Left renal pelvis (tissue), 4 donors: ENCODE data around the gene ARHGEF10L. TPM values are rescaled to one million over a fixed set of nuclear protein-coding genes. Genes with fewer than 3 reads are reported as not detected.
"Not testable (repeated sequence)": the region's sequence is repeated elsewhere in the genome, so short reads cannot be mapped to it uniquely, and the experiment has no call there.

Source experiments
- DNase-seq, 4 donors: peaks; one replicate each; pipeline ENCODE4 v3.0.0-alpha.2; 2013; ENCODE audit warnings: low read depth in 4 of 4, low spot score in 3 of 4
- polyA plus RNA-seq, 4 donors: library from polyadenylated mRNA; unstranded; fragments of 120-200 nt; gene quantifications; one replicate each; pipeline ENCODE4 v1.2.1, GENCODE V29; 2013; ENCODE audit not compliant: insufficient read length in 4 of 4

The ARHGEF10L gene
- polyA plus RNA-seq, 4 donors = 15.4 to 62.3 (median 36.9) TPM

- no peak for DNase-seq
These were observed 186.5 kb downstream of the ARHGEF10L start for GRCh38 chr1:17725811-17726582.

- no peak for DNase-seq
These were observed 188.7 kb downstream of the ARHGEF10L start for GRCh38 chr1:17728123-17728712.

GRCh38 chr1:17729248-17729647 lies 189.8 kb downstream of the ARHGEF10L start:
- no peak for DNase-seq

DNA sequence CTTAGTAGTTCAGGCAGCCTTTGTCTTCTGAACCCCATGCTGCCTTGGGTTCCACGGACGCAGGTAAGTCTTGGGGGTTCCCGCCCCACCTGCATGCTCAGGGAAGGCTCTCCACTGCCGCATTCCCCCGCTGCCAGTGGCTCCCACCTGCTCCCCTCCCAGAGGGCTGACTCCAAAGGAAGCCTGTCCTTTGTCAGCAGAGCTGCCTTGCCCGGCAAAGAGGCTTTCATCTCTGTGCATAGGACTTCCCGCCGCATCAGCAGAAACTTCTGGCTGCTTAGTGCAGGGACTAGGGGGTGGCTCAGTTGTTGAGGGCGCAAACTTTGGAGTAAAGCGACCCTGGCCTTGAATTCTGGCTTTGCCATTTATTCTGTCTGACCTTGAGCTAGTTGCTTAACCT lies 190.4 kb downstream of the ARHGEF10L start:
- DNase-seq = no peak

GRCh38 chr1:17731460-17731859 lies 192.0 kb downstream of the ARHGEF10L start:
- no peak for DNase-seq

DNA sequence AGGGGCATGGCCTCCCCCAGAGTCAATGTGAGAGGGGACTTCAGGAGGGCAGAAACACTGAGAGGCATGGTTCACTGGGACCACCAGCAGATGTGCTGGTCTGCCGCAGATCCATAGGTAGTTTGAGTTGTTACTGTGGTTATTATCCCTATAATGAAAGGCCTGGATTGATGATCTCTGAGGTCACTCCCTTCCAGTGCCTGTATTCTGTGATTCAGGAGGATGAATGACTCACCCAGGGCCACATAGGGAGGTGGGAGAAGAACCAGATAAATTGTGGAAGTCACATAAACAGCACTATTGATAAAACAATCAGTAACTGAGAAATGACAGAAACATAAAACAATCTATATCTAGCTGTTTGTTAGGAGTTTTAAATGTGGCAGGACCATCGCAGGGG lies 193.0 kb downstream of the ARHGEF10L start:
- no peak for DNase-seq

GRCh38 chr1:17733661-17734060 lies 194.2 kb downstream of the ARHGEF10L start:
- no peak for DNase-seq

DNA sequence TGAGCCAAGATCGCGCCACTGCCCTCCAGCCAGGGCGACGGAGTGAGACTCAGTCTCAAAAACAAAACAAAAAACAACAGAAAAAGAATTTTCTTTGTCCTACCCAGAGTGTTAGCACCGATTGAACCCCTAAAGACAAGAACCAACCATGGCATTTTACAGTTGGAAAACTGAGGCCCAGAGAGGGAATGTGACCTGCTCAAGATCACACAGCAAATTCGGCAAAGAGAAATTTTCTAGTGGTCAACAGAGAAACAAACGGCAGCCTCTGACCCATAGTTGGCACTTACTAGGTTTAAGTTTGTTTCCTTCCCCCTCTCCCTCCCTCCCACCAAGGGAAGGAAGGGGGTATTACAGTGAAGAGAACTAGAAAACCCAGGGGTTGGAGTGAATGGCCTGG lies 195.1 kb downstream of the ARHGEF10L start:
- DNase-seq = no peak

- no peak for DNase-seq
These were observed 195.8 kb downstream of the ARHGEF10L start for GRCh38 chr1:17735348-17735747.

GRCh38 chr1:17735793-17736192 lies 196.3 kb downstream of the ARHGEF10L start:
- no peak for DNase-seq

DNA sequence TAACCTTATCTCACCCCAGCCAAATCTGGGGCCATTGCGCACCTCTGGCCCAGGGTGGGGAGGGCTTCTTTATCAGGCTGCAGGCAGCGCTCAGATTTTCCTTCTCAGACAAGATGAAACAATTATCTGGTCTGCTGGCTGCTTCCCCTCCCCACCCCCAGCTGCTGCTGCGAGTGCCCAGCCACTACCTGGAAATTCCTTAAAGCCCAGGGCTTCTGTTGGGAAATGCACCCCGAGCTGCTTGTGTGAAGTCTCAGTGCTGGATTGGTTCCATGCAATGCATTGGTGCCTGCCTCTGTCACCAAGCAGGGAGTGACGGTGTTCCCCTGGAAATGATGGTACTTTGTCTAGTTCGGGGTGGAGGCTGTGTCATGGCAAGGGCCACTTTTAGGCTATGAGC lies 197.1 kb downstream of the ARHGEF10L start:
- no peak for DNase-seq

DNA sequence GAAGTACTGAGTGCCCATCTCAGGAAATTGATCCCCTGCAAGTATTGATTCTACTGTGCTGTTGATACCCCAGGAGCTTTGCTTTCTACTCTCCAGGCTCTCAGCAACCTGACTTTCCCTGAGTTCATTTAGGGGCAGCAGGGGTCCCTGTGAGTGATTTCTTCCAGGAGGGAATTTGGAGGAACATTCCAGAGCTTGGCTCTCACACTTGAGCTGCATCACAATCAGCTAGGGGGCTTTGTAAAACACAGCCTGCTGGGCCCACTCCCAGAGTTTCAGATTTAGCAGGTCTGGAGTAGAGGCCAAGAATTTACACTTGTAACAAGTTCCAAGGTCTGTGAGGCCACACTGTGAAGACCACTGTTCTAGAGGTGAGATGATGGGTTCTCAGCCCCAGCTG lies 199.6 kb downstream of the ARHGEF10L start:
- no peak for DNase-seq

GRCh38 chr1:17741052-17741451 lies 201.6 kb downstream of the ARHGEF10L start:
- no peak for DNase-seq

DNA sequence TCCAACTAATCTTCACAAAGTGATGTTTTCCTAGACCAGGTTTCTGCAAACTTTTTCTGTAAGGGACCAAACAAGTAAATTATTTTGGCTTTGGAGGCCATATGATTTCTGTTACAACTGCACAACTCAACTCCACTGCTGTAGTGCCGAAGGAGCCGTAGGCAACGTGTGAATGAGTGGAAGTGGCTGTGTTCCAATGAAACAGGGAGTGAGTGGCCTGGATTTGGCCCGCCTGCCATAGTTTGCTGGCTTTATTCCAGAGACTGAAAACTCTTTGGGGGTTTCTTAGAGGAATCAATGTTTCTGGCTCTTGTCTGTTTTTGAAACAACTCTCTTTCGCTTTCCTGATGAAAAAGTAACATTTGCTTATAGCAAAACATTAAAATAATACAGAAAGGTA lies 203.1 kb downstream of the ARHGEF10L start:
- DNase-seq = no peak

DNA sequence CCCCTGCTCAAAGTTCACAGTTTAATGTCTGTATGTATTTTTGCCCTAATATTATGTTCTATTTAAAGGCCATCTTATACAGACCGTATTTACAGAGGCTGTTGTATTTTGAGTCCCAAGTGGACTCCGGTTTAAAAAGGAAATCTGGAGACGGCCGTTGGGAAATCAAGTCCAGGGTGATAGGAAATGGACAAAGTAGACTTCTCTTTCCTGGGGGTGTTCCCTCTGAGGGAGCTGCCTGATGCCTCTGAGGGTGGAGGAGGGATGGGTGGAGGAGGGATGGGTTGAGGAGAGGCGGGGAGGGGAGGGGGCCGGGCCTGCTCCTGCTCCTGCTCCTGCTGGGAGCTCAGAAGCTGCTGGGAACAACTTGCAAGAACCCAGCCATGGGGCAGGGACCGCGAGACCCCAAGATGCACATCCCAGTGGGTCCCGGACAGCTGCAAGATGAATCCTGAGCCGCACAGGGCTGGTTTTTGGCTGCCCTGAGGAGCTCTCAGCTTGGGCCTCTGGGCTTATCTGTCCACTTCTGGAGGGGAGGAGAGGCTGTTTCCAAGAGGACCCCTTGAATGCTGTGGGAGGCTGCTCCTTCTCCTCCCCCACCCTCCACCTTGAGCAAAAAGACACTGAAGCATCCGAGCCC lies 203.6 kb downstream of the ARHGEF10L start:
- no peak for DNase-seq

DNA sequence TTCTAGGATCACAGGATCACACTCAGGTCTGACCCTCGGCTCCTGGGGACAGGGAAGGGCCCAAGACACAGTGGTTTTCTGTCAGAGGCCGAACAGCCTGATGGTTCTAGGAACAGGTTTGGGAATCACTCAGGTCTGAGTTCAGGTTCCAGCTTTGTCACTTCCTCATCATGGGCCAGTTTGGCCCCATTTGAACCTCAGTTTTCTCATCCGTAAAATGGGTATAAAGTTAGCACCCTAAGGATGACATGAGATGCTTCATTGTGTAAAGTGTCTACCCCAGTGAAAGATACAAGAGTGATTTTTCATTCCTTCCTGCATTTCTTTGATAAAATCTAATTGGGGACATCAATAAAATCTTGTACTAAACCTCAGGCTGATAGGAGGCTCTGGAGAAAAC lies 204.4 kb downstream of the ARHGEF10L start:
- no peak for DNase-seq

GRCh38 chr1:17744666-17745478 lies 205.4 kb downstream of the ARHGEF10L start:
- no peak for DNase-seq

- DNase-seq = no peak
These were observed 206.0 kb downstream of the ARHGEF10L start for GRCh38 chr1:17745479-17745955.

DNA sequence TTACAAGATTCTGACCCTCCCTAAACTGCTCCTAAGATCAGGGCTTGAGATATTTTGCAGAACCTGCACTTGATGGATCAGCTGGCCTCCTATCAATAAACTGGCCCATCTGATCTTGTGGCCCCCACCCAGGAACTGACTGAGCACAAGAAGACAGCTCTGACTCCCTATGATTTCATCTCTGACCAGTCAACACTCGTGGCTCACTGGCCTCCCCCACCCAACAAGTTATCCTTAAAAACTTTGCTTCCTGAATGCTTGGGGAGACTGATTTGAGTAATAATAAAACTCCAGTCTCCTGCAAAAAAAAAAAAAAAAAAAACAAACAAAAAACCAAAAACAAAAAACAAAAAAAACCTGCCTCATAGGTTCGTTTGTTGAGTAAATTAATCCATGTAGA lies 206.8 kb downstream of the ARHGEF10L start:
- not testable (repeated sequence) for DNase-seq

DNA sequence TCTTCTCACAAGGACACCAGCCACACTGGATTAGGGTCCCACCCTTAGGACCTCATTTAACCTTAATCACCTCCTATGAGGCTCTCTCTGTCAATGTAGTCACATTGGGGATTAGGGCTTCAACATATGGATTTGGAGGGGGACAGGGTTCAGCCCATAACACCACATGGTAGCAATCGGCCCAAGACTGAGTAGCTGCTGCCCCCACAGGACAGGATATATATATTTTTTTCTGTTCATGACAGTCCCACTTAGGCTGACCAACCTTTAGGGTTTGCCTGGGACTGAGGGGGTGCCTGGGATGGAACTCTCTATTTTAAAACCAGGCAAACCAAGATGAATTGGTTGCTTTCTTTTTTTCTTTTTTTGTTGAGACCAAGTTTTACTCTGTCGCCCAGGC lies 207.4 kb downstream of the ARHGEF10L start:
- no peak for DNase-seq
